Measurements from ENCODE around the gene ZNF394.

The ZNF394 gene

DNA sequence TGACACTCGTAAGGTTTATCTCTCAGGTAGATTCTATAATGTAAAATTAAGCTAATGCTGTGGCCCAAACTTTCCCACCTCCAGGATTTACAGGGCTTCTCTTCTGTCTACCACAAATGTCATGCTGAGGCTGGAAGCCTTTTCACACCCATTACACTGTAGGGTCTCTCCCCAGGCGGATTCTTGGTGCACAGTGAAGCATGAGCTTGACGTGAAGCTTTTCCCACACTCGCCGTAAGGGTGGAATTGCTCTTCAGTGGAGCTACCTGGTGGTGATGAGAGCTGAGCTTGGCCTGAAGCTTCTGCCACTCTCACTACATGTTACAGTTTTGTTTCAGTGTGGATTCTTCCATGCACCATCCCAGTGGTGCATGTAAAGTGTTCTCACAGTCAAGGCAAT is 40.5 kb upstream of the ZNF394 start:
- no peak overlapping the region for H3K27ac ChIP-seq
- no peaks in the 10 kb centered on the region for H3K36me3 ChIP-seq
- no peaks in the 10 kb centered on the region for H3K27me3 ChIP-seq (ENCODE audit: insufficient read depth, low read depth, severe bottlenecking)
- TF ChIP-seq, protein P1, sequence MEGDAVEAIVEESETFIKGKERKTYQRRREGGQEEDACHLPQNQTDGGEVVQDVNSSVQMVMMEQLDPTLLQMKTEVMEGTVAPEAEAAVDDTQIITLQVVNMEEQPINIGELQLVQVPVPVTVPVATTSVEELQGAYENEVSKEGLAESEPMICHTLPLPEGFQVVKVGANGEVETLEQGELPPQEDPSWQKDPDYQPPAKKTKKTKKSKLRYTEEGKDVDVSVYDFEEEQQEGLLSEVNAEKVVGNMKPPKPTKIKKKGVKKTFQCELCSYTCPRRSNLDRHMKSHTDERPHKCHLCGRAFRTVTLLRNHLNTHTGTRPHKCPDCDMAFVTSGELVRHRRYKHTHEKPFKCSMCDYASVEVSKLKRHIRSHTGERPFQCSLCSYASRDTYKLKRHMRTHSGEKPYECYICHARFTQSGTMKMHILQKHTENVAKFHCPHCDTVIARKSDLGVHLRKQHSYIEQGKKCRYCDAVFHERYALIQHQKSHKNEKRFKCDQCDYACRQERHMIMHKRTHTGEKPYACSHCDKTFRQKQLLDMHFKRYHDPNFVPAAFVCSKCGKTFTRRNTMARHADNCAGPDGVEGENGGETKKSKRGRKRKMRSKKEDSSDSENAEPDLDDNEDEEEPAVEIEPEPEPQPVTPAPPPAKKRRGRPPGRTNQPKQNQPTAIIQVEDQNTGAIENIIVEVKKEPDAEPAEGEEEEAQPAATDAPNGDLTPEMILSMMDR (IDR thresholded peaks at IDR 0.05; ENCODE audit: low read depth, low read length): no peak
- no peak overlapping the region for H3K4me3 ChIP-seq (ENCODE audit: low read depth, low read length)
- DNase-seq: no peak
- H3K9me3 ChIP-seq (ENCODE audit: severe bottlenecking): peaks cover 8% of the 10 kb centered on the region

DNA sequence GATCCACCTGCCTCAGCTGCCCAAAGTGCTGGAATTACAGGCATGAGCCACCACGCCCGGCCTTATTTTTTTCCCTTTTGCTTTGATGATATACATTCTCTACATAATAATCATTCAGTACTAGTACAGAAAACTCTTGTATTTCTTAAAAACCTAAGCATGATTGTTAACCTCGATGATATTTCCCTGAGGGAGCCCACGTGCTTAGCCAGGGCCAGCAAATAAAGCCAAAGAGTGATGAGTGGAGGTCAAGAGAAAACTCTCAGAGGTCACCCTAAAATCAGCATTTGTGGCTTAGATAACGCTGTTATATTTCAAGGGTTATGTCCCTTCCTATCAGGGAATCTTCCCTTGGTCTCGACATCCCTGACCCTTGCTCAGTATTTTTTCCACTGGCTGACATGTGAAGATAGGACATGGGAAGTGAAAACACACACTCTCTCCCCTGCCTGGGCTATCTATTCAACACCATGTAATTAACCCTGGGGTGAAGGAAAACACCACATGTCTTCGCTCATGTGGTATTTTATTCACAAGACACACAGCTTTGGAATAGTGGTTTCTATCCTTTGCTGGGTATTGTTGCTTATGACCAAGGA is 39.2 kb upstream of the ZNF394 start:
- peaks cover 8% of the 10 kb centered on the region for H3K9me3 ChIP-seq (ENCODE audit: severe bottlenecking)
- DNase-seq: no peak

DNA sequence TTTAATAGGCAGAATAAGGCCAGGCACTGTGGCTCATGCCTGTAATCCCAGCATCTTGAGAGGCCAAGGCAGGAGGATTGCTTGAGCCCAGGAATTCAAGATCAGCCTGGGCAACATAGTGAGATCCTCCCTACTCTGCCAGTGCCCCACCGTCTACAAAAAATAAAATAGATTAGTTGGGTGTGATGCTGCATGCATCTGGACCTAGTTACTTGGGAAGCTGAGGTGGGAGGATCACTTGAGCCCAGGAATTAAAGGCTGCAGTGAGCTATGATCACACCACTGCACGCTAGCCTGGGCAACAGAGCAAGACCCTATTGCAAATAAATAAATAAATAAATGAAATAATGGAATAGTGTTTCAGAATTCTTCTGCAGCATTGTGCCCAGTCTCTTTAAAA is 35.6 kb upstream of the ZNF394 start:
- Histone ChIP-seq H3K27me3 (ENCODE audit: insufficient read depth, low read depth, severe bottlenecking) (no peaks in the 10 kb centered on the region), H3K36me3 (peaks cover 34% of the 10 kb centered on the region), H3K4me3 (ENCODE audit: low read depth, low read length) (no peak overlapping the region), H3K9me3 (ENCODE audit: severe bottlenecking) (peaks cover 17% of the 10 kb centered on the region), H3K27ac (no peak overlapping the region)
- DNase-seq: no peak
- TF ChIP-seq, protein P1 (IDR thresholded peaks at IDR 0.05; ENCODE audit: low read depth, low read length): no peak

More for the DNA sequence above, 39.2 kb upstream of the ZNF394 start:
- no peaks in the 10 kb centered on the region for H3K36me3 ChIP-seq
- H3K27ac ChIP-seq: no peak overlapping the region
- no peaks in the 10 kb centered on the region for H3K27me3 ChIP-seq (ENCODE audit: insufficient read depth, low read depth, severe bottlenecking)
- no peak overlapping the region for H3K4me3 ChIP-seq (ENCODE audit: low read depth, low read length)
- TF ChIP-seq, protein P1 (IDR thresholded peaks at IDR 0.05; ENCODE audit: low read depth, low read length): no peak

DNA sequence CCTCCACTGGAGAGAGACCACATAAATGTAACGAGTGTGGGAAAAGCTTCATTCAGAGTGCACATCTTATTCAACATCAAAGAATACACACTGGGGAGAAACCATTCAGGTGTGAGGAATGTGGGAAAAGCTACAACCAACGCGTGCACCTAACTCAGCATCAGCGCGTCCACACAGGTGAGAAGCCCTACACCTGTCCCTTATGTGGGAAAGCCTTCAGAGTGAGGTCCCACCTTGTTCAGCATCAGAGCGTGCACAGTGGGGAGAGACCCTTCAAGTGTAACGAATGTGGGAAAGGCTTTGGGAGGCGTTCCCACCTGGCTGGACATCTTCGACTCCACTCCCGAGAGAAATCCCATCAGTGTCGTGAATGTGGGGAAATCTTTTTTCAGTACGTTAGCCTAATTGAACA is 31.3 kb upstream of the ZNF394 start:
- H3K4me3 ChIP-seq (ENCODE audit: low read depth, low read length): no peak overlapping the region
- H3K9me3 ChIP-seq (ENCODE audit: severe bottlenecking): peaks cover 11% of the 10 kb centered on the region
- TF ChIP-seq, protein P1 (IDR thresholded peaks at IDR 0.05; ENCODE audit: low read depth, low read length): no peak
- H3K36me3 ChIP-seq: peaks cover 60% of the 10 kb centered on the region
- H3K27me3 ChIP-seq (ENCODE audit: insufficient read depth, low read depth, severe bottlenecking): no peaks in the 10 kb centered on the region
- DNase-seq: no peak
- no peak overlapping the region for H3K27ac ChIP-seq

DNA sequence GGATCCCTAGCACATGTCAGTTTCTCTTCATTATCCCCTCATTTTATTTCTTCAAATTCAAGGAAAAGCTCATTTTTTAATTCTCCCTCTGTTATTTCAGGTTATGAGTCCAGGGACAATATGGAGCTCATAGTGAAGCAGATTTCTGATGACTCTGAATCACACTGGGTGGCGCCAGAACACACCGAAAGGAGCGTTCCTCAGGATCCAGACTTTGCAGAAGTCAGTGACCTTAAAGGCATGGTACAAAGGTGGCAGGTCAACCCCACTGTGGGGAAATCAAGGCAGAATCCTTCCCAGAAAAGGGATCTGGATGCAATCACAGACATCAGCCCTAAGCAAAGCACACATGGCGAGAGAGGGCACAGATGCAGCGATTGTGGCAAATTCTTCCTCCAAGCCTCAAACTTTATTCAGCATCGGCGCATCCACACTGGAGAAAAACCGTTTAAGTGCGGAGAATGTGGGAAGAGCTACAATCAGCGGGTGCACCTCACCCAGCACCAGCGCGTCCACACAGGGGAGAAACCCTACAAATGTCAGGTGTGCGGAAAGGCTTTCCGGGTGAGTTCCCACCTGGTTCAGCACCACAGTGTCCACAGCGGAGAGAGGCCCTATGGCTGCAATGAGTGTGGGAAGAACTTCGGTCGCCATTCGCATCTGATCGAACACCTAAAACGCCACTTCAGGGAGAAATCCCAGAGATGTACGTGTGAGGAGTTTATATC is 25.8 kb upstream of the ZNF394 start:
- DNase-seq: peak; percentile 33
- H3K27ac ChIP-seq: no peak overlapping the region
- H3K27me3 ChIP-seq (ENCODE audit: insufficient read depth, low read depth, severe bottlenecking): no peaks in the 10 kb centered on the region
- H3K4me3 ChIP-seq (ENCODE audit: low read depth, low read length): no peak overlapping the region
- H3K9me3 ChIP-seq (ENCODE audit: severe bottlenecking): peaks cover 3% of the 10 kb centered on the region
- H3K36me3 ChIP-seq: peaks cover 43% of the 10 kb centered on the region
- TF ChIP-seq, protein P1 (IDR thresholded peaks at IDR 0.05; ENCODE audit: low read depth, low read length): peak; percentile 55; the same call in 1 of the 2 replicates

Measured in WERI-Rb-1 (cell line).